Measurements from ENCODE around the gene S100A10. TPM values are rescaled to one million over a fixed set of nuclear protein-coding genes. Genes with fewer than 3 reads are reported as not detected.

The S100A10 gene
- polyA plus RNA-seq, 1 donor from 2014 or later: 24.5 TPM

DNA sequence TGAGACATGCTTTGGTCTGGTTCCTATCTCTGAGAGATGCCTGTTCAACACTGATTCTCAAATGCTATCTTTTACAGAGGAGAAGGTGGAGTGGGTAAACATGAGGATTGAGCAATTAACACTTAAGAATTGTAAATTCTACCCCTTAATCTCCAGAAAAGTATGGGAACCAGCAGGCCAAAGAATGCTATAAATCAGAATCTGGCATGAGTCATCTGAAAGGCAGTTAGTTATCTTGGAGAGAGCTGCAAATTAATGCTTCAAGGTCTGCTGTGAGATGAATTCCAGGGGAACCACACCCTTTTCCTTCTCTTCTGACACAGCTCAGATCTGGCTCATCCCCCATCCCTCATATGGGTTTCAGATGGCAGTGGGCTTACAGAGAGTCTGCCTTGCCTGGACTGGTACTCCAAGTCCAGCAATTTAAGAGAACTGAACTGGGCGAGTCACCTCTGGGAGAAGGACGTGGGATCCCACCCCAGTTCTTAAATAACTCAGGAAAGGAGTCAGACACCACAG, 5.2 kb downstream of the S100A10 start:
- Histone ChIP-seq H3K9me3 (ENCODE audit: low read length) (no peaks in the 10 kb centered on the region), H3K9ac (ENCODE audit: low read length) (no peak overlapping the region), H3K9me2 (ENCODE audit: insufficient read depth, low read length) (no peaks in the 10 kb centered on the region), H4K20me1 (ENCODE audit: insufficient read depth) (no peaks in the 10 kb centered on the region), H3K27ac (ENCODE audit: low read length) (no peak overlapping the region), H3K4me2 (ENCODE audit: low read length) (no peak overlapping the region), H2AFZ (ENCODE audit: low read depth, low read length) (no peak overlapping the region), H3K4me3 (ENCODE audit: low read length) (no peak overlapping the region), H3K79me2 (replicated peaks; ENCODE audit: insufficient read depth, low read length) (no peaks in the 10 kb centered on the region), H3F3A (ENCODE audit: insufficient read depth, low read length, poor library complexity, severe bottlenecking) (no peaks in the 10 kb centered on the region), H3K36me3 (ENCODE audit: insufficient read depth, low read length) (no peaks in the 10 kb centered on the region), H3K27me3 (ENCODE audit: insufficient read depth, low read depth, low read length) (peaks cover 39% of the 10 kb centered on the region)
- TF ChIP-seq EP300 (conservative IDR thresholded peaks at IDR 0.05; ENCODE audit: poor library complexity, severe bottlenecking) (no peak), POLR2AphosphoS5 (IDR thresholded peaks at IDR 0.05) (no peak)

DNA sequence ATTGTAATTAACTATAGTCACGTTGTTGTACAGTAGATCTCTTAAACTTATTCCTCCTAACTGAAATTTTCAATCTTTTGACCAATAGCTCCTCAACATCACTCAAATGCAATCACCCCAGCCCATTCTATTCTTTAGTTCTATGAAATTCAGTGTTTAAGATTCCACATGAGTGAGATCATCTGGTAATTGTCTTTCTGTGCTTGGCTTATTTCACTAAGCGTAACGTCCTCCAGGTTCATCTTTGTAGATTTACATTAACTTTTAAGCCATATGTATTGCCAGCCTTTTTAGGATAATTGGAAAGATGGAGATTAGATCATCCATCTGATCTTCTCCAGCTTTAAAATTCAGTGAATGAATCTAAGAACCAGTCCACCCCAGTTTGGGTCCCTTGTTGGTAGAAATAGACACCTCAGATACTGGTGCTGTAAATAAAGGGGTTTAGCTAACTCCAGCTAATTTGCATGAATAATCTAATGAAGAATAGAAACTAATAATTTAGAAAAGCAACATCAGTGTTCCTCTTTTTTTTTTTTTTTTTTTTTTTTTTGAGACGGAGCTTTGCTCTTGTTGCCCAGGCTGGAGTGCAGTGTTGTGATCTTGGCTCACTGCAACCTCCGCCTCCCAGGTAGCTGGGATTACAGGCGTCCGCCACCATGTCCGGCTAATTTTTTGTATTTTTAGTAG, 7.0 kb downstream of the S100A10 start:
- Histone ChIP-seq H3K9ac (ENCODE audit: low read length) (no peak overlapping the region), H4K20me1 (ENCODE audit: insufficient read depth) (no peaks in the 10 kb centered on the region), H3K27me3 (ENCODE audit: insufficient read depth, low read depth, low read length) (peaks cover 21% of the 10 kb centered on the region), H3F3A (ENCODE audit: insufficient read depth, low read length, poor library complexity, severe bottlenecking) (no peaks in the 10 kb centered on the region), H3K79me2 (replicated peaks; ENCODE audit: insufficient read depth, low read length) (no peaks in the 10 kb centered on the region), H3K9me3 (ENCODE audit: low read length) (no peaks in the 10 kb centered on the region), H3K9me2 (ENCODE audit: insufficient read depth, low read length) (no peaks in the 10 kb centered on the region), H3K36me3 (ENCODE audit: insufficient read depth, low read length) (no peaks in the 10 kb centered on the region), H3K4me3 (ENCODE audit: low read length) (no peak overlapping the region), H3K4me2 (ENCODE audit: low read length) (no peak overlapping the region), H3K27ac (ENCODE audit: low read length) (peak overlapping the region; percentile 93), H2AFZ (ENCODE audit: low read depth, low read length) (no peak overlapping the region)
- TF ChIP-seq EZH2 (IDR thresholded peaks at IDR 0.05; ENCODE audit: borderline replicate concordance, insufficient read depth, low read length, poor library complexity, severe bottlenecking) (no peak), TAF1 (IDR thresholded peaks at IDR 0.05; ENCODE audit: low read depth) (no peak), EP300 (conservative IDR thresholded peaks at IDR 0.05; ENCODE audit: poor library complexity, severe bottlenecking) (no peak), POLR2AphosphoS5 (IDR thresholded peaks at IDR 0.05) (no peak), SMC3 (conservative IDR thresholded peaks at IDR 0.05; ENCODE audit: poor library complexity) (no peak)
- TF ChIP-seq, protein P1, sequence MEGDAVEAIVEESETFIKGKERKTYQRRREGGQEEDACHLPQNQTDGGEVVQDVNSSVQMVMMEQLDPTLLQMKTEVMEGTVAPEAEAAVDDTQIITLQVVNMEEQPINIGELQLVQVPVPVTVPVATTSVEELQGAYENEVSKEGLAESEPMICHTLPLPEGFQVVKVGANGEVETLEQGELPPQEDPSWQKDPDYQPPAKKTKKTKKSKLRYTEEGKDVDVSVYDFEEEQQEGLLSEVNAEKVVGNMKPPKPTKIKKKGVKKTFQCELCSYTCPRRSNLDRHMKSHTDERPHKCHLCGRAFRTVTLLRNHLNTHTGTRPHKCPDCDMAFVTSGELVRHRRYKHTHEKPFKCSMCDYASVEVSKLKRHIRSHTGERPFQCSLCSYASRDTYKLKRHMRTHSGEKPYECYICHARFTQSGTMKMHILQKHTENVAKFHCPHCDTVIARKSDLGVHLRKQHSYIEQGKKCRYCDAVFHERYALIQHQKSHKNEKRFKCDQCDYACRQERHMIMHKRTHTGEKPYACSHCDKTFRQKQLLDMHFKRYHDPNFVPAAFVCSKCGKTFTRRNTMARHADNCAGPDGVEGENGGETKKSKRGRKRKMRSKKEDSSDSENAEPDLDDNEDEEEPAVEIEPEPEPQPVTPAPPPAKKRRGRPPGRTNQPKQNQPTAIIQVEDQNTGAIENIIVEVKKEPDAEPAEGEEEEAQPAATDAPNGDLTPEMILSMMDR (IDR thresholded peaks at IDR 0.05; ENCODE audit: poor library complexity, severe bottlenecking): no peak
- TF ChIP-seq, protein P2, sequence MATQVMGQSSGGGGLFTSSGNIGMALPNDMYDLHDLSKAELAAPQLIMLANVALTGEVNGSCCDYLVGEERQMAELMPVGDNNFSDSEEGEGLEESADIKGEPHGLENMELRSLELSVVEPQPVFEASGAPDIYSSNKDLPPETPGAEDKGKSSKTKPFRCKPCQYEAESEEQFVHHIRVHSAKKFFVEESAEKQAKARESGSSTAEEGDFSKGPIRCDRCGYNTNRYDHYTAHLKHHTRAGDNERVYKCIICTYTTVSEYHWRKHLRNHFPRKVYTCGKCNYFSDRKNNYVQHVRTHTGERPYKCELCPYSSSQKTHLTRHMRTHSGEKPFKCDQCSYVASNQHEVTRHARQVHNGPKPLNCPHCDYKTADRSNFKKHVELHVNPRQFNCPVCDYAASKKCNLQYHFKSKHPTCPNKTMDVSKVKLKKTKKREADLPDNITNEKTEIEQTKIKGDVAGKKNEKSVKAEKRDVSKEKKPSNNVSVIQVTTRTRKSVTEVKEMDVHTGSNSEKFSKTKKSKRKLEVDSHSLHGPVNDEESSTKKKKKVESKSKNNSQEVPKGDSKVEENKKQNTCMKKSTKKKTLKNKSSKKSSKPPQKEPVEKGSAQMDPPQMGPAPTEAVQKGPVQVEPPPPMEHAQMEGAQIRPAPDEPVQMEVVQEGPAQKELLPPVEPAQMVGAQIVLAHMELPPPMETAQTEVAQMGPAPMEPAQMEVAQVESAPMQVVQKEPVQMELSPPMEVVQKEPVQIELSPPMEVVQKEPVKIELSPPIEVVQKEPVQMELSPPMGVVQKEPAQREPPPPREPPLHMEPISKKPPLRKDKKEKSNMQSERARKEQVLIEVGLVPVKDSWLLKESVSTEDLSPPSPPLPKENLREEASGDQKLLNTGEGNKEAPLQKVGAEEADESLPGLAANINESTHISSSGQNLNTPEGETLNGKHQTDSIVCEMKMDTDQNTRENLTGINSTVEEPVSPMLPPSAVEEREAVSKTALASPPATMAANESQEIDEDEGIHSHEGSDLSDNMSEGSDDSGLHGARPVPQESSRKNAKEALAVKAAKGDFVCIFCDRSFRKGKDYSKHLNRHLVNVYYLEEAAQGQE (IDR thresholded peaks at IDR 0.05; ENCODE audit: borderline replicate concordance): no peak

DNA sequence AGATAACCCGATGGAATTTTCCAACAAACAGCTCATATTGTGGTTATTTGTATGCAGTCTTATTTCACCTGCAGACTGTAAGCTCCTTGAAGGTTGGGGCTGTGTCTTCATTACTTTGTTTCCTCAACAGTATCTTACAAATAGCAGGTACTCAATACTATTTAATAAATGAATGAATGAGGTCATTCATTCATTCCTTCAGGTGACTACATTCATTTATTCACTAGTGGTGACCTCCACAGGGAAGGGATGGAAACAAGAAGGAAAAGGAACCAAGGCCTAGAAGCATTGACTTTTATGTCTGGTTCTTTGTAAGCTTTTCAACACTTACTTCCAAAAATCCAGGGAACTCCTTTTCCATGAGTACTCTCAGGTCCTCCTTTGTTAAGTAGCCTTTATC, 7.9 kb downstream of the S100A10 start:
- no peak overlapping the region for H2AFZ ChIP-seq (ENCODE audit: low read depth, low read length)
- H3K9me2 ChIP-seq (ENCODE audit: insufficient read depth, low read length): no peaks in the 10 kb centered on the region
- peak overlapping the region; percentile 59 for H3K4me2 ChIP-seq (ENCODE audit: low read length)
- no peaks in the 10 kb centered on the region for H3K9me3 ChIP-seq (ENCODE audit: low read length)
- H3K4me3 ChIP-seq (ENCODE audit: low read length): peak overlapping the region; percentile 47
- H3F3A ChIP-seq (ENCODE audit: insufficient read depth, low read length, poor library complexity, severe bottlenecking): no peaks in the 10 kb centered on the region
- peak overlapping the region; percentile 54 for H3K9ac ChIP-seq (ENCODE audit: low read length)
- H3K36me3 ChIP-seq (ENCODE audit: insufficient read depth, low read length): no peaks in the 10 kb centered on the region
- no peaks in the 10 kb centered on the region for H4K20me1 ChIP-seq (ENCODE audit: insufficient read depth)
- H3K27me3 ChIP-seq (ENCODE audit: insufficient read depth, low read depth, low read length): peaks cover 12% of the 10 kb centered on the region
- no peaks in the 10 kb centered on the region for H3K79me2 ChIP-seq (replicated peaks; ENCODE audit: insufficient read depth, low read length)
- peak overlapping the region; percentile 93 for H3K27ac ChIP-seq (ENCODE audit: low read length)
- no peak for TF ChIP-seq EZH2 (IDR thresholded peaks at IDR 0.05; ENCODE audit: borderline replicate concordance, insufficient read depth, low read length, poor library complexity, severe bottlenecking)
- no peak for TF ChIP-seq SMC3 (conservative IDR thresholded peaks at IDR 0.05; ENCODE audit: poor library complexity)
- TF ChIP-seq POLR2AphosphoS5 (IDR thresholded peaks at IDR 0.05): no peak
- no peak for TF ChIP-seq MXI1 (conservative IDR thresholded peaks at IDR 0.05; ENCODE audit: poor library complexity, severe bottlenecking)
- TF ChIP-seq, protein P1 (IDR thresholded peaks at IDR 0.05; ENCODE audit: poor library complexity, severe bottlenecking): no peak
- TF ChIP-seq, protein P2 (IDR thresholded peaks at IDR 0.05; ENCODE audit: borderline replicate concordance): no peak
- TF ChIP-seq RAD21 (conservative IDR thresholded peaks at IDR 0.05): no peak
- no peak for TF ChIP-seq EP300 (conservative IDR thresholded peaks at IDR 0.05; ENCODE audit: poor library complexity, severe bottlenecking)
